OCI-LY7 (cell line): Measurements from ENCODE around the gene NSUN4.

ENCODE experiments used
- EZH2phosphoT487 ChIP-seq: fragments of 200-600 bp; sonication (generic); IDR thresholded peaks from 2 replicates; pipeline ENCODE4 v1.6.1; 2018; ENCODE audit warnings: low read depth, borderline replicate concordance, mild to moderate bottlenecking, mixed run types, antibody characterized with exemption, low read length, moderate library complexity, mixed read lengths
- TF ChIP-seq, protein P1 (sequence below): fragments of 200-600 bp; sonication (generic); conservative IDR thresholded peaks from 2 replicates; pipeline ENCODE4 v1.5.1; 2014; ENCODE audit warnings: mild to moderate bottlenecking, antibody characterized with exemption, low read length, moderate library complexity, mixed read lengths

DNA sequence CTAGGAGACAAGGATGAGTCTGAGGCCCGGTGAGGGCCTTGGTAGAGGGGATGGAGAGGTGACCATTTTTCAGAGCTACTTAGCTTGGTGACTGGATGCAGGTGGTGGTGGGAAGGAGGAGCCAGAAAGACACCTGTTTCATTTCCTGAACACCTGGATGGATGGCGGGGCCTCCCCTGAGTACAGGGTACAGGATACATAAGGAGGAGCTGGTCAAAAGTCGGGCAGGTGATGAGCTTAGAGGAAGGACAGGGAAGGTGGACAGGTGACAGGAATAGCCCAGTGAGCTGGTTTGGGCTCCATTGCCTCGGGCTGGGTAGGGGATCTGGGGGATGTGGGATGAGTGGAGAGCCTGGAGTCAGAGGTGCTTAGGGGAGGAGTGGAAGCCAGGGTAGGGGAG is 59.8 kb downstream of the NSUN4 start:
- TF ChIP-seq, protein P1, sequence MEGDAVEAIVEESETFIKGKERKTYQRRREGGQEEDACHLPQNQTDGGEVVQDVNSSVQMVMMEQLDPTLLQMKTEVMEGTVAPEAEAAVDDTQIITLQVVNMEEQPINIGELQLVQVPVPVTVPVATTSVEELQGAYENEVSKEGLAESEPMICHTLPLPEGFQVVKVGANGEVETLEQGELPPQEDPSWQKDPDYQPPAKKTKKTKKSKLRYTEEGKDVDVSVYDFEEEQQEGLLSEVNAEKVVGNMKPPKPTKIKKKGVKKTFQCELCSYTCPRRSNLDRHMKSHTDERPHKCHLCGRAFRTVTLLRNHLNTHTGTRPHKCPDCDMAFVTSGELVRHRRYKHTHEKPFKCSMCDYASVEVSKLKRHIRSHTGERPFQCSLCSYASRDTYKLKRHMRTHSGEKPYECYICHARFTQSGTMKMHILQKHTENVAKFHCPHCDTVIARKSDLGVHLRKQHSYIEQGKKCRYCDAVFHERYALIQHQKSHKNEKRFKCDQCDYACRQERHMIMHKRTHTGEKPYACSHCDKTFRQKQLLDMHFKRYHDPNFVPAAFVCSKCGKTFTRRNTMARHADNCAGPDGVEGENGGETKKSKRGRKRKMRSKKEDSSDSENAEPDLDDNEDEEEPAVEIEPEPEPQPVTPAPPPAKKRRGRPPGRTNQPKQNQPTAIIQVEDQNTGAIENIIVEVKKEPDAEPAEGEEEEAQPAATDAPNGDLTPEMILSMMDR: no peak
- TF ChIP-seq EZH2phosphoT487: no peak
